ENCODE measurements around the gene FMN1.

The FMN1 gene

DNA sequence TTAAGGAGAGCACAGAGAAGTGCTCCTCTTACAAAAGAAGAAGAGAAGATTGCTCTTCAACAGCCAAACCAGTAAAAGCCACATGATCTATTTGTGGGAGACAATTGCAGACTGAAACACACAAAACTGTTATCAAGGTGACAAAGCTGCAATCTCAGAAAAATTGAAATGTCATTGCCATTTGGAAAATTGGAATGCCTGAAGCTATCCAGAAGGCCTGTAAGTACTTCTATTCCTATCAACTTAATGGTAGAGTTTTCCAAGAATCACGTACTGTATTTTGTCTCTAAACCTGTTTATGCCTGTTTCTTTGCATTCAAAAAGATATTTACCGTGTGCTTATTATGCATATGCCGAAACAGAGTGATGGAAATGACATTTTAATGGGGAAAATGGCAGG, 272.0 kb downstream of the FMN1 start:
- in situ Hi-C loops (cut with MboI; ENCODE audit: low pct_unique_long_range_greater_than_20kb, low sequenced_read_pairs): no loop called here
- no peak for DNase-seq

DNA sequence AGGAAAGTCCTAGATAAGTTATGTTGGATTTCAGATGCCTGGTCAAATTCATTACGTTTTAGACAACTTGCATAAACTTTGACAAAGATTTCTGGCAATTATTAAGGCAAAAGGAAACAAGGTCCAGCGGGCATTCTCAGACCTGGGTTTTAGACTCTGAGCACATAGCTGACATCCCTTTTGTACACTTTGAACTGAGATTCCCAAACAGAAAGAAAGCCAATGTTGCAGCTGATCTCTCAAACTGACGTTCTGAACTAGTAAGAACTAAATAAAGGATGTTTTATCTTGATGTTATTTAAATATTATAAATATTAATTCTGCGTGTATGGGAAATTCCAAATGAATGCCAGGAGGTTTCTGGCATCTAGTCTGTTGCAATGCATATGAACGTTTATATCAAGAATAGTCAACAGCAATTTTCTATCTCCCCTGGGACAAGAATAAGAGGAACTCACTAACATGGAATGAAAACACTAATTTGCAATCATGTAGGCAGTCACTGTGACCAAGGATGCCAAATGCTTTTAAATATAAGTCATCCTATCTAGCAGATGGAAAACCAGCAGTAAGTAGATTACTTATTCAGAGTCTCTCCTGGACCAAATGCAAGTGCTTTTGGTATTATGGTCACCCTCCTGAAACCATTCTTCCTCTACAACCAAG, 274.6 kb downstream of the FMN1 start:
- in situ Hi-C loops (cut with MboI; ENCODE audit: low pct_unique_long_range_greater_than_20kb, low sequenced_read_pairs): no loop called here
- DNase-seq: no peak

DNA sequence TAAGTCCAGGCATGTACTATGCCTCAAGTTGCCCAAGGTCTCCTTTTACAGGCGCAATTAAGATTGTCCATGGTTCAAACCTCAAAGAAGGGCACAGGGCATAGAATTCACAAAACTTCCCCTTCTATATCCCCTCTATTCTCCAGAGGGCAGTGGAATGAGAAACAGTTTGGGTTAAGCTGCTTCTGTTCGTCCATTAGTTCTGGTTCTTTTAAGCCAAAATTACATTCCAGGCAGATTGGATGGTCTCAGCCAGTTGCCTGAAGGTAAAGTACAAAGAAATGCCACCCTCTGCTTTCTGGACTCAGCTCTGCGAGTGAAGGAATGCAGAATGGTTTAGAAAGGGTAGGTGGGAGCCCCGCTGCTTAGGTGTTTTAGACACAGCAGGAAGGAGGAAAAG, 276.0 kb downstream of the FMN1 start:
- DNase-seq: no peak
- in situ Hi-C loops (cut with MboI; ENCODE audit: low pct_unique_long_range_greater_than_20kb, low sequenced_read_pairs): no loop called here

DNA sequence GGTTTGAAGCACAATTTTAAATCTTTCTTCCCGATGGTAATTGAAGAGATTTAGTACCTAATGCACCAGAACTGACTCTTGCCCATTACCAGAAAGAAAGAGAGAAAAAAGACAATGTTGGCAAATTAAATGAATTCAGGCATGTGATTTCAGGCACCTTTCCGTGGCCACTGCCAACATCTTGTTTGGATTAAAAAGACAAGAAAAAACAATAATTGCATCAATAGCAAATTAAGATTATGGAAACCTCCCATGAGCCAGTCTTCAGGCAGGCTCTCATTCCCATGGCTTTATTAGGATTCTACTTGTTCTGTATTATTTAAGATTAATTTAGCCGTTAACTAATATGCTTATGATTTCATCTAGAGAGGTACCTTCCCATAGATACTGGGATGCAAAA, 283.7 kb downstream of the FMN1 start:
- no peak for DNase-seq
- in situ Hi-C loops (cut with MboI; ENCODE audit: low pct_unique_long_range_greater_than_20kb, low sequenced_read_pairs): no loop called here

DNA sequence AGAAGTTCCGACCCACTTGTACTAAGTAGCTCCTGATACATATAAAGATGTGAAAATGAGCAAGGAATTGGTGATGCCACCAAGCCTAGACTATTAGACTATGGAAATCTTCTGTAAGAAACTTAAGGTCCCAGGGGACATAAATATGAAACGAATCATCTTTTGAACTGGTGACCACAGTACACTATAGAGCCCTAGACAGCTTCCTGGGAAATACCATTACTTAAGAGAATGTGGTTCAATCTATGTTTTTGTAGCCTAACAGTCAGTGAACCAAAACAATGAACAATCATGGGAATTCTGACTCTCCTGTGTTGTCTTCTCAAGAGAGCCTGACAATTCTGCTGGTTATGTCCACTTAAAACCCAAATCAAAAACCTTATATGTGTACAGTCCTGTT, 285.1 kb downstream of the FMN1 start:
- no peak for DNase-seq
- in situ Hi-C loops (cut with MboI; ENCODE audit: low pct_unique_long_range_greater_than_20kb, low sequenced_read_pairs): no loop called here

DNA sequence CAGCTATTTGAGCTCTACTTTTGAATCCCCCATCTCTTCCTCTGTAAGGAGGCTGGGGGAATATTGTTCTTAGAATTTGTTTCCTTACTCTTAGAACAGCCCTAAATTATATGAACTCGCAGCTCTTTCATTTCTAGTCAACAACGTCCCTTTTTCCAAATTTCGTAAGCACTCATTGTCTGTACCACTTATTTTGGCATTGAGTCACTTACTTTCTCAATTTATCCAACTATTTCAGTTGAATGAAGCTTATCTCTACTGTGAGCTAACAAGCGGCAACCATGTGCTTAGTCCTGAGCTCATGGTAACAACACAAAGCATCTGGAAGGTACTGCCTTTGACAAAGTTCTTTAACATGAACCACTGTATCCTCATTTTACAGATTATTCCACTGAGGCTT, 285.6 kb downstream of the FMN1 start:
- no peak for DNase-seq
- in situ Hi-C loops (cut with MboI; ENCODE audit: low pct_unique_long_range_greater_than_20kb, low sequenced_read_pairs): no loop called here

DNA sequence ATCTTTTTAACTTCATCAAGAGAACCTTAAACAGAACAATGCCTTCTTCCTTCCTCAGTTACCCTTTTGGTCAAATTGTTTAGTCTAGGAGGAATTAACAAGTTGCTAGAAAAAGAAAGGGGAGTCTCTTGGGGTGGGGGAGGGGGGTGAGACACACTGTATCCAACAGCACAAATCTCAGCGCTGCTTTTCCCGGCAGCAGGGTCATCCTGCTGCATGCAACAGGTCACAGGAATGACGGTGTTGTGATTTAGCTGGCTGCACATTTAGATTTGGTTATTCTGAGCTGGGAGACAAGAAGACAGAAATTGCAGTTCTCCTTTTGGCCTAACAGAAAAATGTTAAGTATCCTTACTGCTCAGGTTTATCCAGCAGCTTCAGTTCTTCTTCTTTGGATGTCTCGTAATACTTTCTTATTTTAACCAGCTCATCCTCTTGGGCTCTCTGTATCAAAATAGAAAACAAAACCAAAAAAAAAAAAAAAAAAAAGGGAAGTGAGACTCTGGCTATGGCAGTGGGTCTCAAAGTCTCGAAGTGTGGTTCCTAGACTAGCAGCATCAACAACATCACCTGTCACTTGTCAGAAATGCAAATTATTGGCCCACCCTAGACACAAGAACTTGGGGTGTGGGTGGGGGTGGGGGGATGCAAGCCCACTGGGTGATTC, 286.2 kb downstream of the FMN1 start:
- DNase-seq: peak; percentile 3
- in situ Hi-C loops (cut with MboI; ENCODE audit: low pct_unique_long_range_greater_than_20kb, low sequenced_read_pairs): no loop called here

DNA sequence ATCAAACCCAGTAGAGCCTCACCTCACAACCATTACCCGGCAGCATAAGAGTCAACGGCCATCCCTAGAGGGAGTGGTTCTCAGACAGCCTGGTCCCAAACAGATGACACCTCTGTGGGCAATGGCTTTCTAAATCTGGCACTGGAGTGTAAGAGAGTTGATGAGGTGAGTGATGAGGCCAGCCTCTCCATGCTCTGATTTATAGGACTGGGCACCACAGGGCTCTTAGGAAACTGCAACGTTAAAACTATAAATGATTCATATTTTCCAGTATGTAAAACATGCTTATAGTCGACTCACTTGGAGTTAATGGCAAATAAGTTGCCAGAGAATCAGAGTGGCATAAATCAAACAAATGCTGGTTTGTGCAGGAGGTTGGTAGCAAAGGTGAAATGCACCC, 289.0 kb downstream of the FMN1 start:
- DNase-seq: no peak
- in situ Hi-C loops (cut with MboI; ENCODE audit: low pct_unique_long_range_greater_than_20kb, low sequenced_read_pairs): no loop called here

DNA sequence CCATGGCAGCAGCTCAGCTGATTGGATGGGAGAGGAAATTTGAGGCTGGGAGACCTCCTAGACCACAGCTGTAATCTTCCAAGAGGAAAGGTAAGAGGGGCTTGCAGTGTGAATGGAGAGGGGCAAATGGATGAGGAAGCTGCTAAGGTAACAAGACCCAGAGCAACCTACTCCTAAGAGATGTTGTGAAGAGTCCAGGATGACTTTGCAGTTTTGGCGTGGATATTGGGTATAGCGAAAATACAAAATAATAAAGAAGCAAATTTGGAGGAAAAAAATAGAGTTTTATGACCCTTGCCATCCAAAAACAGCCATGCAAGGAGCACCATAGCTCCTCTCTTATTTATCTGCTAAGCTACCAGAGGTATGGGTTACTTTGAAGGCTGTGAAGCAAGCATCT, 290.1 kb downstream of the FMN1 start:
- in situ Hi-C loops (cut with MboI; ENCODE audit: low pct_unique_long_range_greater_than_20kb, low sequenced_read_pairs): no loop called here
- DNase-seq: no peak

DNA sequence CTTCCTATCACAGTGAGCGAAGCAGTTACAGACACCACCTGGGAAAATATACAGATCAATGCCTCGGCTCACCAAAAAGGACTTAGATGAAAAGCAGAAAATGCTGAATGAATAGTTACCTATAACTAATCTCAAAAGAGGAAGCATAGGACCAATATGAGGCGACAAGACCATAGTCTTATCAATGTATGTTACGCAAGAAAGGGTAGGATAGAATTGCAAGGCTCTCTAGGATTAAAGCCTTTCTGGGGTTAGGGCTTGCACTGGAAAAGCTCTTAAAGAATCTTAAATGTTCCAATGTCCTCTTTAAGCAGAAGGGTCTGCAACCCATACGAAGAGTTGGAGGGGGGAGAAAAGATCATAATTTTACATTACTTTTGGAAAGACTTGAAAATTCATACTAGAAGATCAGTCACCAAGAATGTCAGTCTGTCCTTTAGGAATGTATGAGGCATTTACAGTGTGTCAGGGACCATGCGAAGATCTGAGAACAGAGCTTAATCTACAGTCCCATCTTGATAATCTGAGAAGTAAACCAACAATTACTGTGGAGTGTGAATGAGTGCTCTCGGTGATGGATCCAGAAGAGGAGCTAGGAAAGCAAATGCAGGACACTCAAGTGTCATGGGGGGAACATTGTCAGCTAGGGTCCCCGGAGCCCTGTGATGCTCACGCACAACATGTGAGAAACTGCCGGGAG, 290.8 kb downstream of the FMN1 start:
- in situ Hi-C loops (cut with MboI; ENCODE audit: low pct_unique_long_range_greater_than_20kb, low sequenced_read_pairs): no loop called here
- DNase-seq: no peak

DNA sequence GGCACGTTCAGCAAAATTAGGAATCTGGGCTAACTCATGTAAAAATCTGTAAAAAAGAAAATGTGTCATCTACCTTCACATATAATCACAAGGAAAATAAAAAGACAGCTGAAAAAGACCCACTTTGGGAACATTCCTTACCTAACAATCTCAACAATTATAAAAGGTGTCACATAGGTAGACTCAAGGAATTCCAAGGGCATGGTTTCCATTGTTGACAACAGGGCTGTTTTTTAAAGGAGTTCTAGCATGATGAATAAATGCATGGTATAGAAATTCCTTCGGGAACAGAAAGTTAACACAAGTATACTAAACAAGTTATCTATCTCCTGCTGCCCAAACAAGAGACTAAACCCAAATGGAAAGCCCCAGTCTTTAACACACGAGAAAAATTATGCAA, 292.5 kb downstream of the FMN1 start:
- in situ Hi-C loops (cut with MboI; ENCODE audit: low pct_unique_long_range_greater_than_20kb, low sequenced_read_pairs): no loop called here
- no peak for DNase-seq

DNA sequence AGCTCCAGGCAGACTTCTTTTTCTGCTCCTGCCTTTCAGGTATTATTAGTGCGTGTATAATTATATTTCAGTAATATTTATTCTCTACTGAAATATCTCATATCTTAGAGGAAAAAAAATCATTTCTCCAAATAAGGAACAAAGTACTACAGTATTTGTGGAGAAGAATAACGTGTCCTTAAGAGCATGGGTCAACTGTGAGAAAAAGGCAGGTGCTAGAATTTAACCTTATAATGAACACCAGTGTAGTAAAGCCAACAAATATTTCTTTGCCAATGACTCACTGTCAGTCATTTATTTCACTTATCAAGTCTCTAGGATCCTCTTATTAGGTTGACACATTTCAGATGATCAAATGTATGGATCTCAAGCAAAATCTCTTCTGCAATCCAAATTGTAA, 293.3 kb downstream of the FMN1 start:
- DNase-seq: no peak
- in situ Hi-C loops (cut with MboI; ENCODE audit: low pct_unique_long_range_greater_than_20kb, low sequenced_read_pairs): no loop called here

DNA sequence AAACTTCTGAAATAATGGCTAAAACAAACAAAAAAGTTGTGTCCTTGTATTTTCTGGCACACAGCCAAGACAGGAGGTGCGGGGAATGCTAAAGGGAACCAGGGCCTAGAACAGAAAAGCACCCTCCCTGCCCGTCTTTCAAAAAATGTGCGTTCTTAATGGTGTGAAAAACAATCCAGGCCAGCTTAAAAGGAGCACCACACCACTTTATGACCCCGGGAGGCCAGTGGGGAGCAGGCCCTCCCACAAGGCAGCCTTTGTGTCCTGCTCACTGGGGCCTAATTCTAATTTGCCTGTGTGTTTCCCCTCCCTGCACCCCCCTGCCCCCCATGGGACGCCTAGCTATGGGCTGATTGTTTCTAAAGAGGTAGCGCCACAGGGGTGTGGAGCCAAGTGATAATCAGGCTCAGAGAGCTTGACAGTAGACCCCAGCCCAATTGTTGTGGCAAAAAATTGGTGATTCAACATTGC, 295.4 kb downstream of the FMN1 start:
- in situ Hi-C loops (cut with MboI; ENCODE audit: low pct_unique_long_range_greater_than_20kb, low sequenced_read_pairs): no loop called here
- no peak for DNase-seq

DNA sequence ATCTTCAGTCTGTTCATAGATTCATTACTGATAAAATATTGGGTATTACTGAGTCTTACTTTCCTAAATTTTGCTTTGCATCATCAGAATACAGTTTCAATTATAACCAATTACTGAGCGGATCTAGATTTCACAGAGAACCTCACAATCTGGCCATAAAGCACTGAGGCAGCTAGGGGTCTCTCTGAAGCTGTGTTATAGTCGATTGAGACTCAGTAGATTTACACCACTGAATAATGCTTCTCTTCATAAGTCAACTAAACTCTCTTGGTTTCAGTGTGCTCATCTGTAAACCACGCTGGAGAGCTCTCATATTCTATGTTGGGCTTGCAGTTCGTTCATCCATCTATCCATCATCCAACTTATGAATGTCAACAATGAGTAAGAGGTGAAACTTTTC, 296.1 kb downstream of the FMN1 start:
- in situ Hi-C loops (cut with MboI; ENCODE audit: low pct_unique_long_range_greater_than_20kb, low sequenced_read_pairs): no loop called here

DNA sequence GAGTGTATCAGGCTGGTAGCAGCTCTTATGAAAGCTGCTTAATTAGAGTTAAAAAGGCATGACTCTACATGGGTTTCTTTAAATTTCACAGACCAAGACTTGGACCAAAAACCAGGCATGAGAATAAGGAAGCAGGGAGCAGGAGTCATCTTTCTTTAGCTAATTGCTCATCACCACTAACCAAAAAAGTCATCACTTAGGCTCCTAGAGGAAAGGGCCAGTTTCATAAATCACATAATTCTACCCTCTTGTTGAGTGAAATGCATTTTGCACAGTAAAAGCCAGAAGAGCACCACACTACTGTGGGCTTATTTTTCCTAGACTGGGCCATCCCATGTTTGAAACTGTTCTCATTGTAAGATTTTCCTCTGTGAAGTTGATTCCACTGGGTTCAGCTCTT, 301.1 kb downstream of the FMN1 start:
- DNase-seq: no peak
- in situ Hi-C loops (cut with MboI; ENCODE audit: low pct_unique_long_range_greater_than_20kb, low sequenced_read_pairs): no loop called here

More for the DNA sequence above, 296.1 kb downstream of the FMN1 start:
- DNase-seq: no peak

DNA sequence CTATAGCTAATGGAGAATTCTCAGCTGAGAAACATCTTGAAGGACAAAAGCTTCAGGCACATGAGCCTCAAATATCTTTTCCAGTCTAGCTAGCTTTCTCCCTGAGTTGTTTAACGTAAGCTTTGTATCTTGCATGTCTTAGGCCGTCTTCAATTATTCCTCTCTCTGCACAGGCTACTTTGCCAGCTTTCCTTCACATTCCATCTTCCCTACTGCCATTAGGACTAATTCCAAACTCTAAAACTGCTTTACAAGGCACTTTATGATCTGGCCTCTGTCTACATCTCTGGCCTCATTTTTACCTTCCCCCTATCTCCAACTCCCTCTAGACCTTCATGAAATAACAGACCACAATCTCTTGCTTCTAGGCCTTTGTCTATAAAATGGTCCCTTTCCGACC, 305.3 kb downstream of the FMN1 start:
- in situ Hi-C loops (cut with MboI; ENCODE audit: low pct_unique_long_range_greater_than_20kb, low sequenced_read_pairs): no loop called here
- DNase-seq: no peak

DNA sequence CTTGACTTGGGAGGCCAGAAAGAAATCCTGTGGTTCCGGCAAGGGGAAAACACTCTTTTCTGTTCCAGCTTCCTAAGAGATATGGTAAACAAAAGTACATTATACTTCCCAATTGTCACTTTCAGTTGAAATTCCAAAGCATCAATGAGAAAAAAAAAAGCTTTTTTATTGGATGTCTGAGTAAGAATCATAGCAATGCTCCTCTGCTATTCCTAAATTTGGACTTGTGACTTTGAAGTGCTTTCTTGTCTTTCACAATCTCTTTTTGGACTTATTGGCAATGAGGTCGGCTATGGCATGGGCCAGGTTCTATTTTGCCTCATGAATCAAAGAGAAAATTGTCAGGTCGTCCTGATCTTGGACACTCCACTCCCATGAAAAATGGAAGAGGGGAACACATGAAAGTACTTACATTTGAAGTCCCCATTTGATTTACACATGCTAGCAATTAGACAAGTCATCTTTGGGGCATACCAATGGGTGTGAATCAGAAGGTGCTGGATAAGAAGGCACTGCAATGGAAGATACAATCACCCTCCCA, 306.2 kb downstream of the FMN1 start:
- DNase-seq: no peak
- in situ Hi-C loops (cut with MboI; ENCODE audit: low pct_unique_long_range_greater_than_20kb, low sequenced_read_pairs): no loop called here

DNA sequence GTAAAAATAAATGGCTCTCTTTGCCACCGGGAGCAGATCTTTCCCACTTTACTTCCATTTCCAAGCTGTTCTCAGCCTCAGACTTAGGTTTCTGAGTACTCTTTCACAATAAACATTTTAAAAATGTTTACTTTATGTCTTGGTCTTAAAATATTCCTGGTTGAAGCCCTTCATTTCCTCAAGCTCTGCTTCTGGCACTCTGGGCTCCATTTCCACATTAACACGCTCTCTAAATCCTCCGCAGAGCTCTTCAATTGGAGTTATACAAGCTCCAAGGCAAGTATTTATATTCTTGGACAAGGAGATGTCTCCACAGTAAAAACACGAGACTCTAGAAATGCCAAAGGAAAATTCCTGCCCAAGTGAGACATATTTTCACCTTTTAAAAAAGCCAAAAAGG, 307.4 kb downstream of the FMN1 start:
- in situ Hi-C loops (cut with MboI; ENCODE audit: low pct_unique_long_range_greater_than_20kb, low sequenced_read_pairs): no loop called here
- DNase-seq: no peak

DNA sequence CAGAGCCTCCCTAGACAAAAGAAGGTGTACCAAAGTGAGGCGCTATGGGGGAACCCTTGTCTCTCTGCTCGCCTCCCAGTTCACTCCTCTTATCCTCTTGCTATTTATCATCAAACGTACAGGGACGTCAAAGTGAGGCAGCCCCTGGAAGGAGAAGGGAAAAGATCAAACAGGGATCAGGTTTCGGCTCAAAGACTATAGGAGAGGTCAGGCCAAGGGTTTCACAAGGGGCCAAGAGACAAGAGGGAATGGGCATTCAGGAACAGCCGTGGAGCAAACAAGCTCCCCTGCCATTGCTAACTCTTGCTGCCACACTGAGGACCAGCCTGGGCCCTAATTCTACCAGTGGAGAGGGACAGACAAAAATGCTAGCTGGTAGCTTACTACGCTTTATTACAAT, 308.1 kb downstream of the FMN1 start:
- in situ Hi-C loops (cut with MboI; ENCODE audit: low pct_unique_long_range_greater_than_20kb, low sequenced_read_pairs): no loop called here
- DNase-seq: no peak

DNA sequence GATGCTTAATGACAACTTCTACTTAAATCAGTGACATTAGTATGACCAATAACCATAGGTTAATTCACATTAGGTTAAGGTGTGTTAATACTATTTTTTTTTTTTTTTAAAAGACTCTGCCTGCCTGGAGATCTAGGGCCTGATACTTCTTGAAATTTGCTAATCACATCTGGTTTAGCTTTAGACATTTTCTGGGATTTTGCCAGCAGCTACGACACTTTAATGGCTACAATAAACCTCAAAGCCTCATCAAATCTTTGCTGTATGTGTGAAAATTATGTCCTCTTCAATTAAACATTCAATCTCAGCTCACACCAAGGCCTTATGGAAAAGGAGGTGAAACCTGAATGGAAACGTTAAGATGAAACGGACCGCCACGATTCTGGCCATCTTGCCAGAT, 308.8 kb downstream of the FMN1 start:
- in situ Hi-C loops (cut with MboI; ENCODE audit: low pct_unique_long_range_greater_than_20kb, low sequenced_read_pairs): no loop called here
- no peak for DNase-seq

Measured in KBM-7 (cell line).